ENCODE results near the gene CCDC124.
"Not testable (repeated sequence)": the region's sequence is repeated elsewhere in the genome, so short reads cannot be mapped to it uniquely, and the experiment has no call there.

The CCDC124 gene

DNA sequence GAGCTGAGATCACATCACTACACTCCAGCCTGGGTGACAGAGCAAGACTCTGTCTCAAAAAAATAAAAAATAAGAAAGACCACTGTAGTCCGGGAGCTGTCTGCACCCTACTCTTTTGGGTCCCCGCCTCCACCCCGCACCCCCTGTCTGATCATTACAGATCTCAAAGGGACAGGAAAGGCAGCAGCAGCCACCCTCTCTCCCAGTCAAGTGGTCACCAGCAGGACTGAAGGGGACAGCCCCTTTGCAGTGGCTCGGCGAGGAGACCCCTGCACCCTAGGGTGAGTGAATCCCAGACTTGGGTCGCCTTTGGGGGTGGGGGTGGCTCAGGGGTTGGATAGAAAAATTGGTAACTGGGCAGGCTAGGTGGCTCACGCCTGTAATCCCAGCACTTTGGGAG is 21.6 kb downstream of the CCDC124 start:
- DNase-seq: no peak

DNA sequence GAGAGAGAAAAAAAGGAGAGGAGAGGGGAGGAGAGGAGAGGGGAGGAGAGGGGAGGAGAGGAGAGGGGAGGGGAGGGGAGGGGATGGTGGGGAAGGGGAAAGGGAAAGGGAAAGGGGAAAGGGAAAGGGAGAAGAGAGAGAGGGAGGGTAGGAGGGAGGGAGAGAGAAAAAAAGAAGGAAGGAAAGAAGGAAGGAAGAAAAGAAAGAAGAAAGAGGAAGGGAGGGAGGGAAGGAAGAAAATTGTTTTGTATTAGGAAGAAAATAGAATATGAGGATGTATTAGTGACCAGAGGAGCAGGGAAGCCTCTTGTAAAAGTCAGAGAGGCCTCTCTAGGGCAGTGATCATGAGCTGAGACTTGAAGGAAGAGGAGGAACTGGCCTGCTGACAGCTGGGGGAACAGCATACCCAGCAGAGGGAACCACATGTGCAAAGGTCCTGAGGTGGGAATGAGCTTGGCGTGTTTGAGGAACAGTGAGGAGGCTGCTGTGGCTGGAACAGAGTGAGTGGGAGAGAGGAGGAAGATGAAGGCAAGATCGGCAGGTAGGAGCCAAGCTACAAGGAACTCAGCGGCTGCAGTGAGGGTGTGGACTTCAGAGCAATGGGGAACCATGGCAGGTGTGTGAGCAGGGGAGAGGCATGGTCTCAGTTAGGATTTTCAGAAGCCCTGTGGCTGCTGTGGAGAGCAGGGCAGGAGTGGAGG is 24.5 kb downstream of the CCDC124 start:
- no peak for DNase-seq

DNA sequence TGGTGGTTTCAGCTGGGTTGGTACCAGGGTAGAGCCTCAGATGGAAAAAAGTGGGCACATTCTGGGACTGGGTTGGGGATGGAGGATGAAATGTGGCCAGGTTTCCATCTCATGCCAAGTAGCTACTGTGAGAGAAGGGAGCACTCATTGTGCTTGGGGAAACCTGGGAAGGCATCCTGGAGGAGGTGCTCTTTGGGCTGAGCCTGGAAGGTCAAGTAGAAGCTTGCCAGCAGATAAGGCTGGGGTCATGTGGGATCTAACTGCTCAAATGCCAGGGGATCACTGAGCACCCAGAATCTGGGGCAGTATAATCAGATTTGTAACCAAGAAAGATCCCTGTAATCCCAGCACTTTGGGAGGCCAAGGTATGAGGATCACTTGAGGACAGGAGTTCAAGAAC is 25.1 kb downstream of the CCDC124 start:
- no peak for DNase-seq

GRCh38 chr19:17963936-17964691 is 31.3 kb downstream of the CCDC124 start:
- no peak for DNase-seq

GRCh38 chr19:17965370-17966128 is 32.7 kb downstream of the CCDC124 start:
- no peak for DNase-seq

DNA sequence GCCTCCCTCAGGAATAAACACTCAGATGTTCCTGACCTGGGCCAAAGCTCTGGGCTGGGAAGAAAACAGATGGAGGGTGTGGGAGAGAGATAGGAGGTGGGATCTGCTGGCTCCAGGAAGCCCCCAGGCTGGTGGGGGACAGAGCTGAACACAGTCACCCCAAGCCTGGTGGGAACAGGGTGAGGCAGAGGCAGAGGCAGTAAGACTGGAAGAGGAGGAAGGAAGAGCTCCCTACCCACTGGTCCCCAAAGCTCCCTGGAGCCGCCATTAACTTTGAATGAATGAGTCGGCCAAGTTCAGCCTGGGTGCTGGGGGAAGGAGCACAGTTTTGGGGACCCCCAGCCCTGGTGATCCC is 33.3 kb downstream of the CCDC124 start:
- no peak for DNase-seq

DNA sequence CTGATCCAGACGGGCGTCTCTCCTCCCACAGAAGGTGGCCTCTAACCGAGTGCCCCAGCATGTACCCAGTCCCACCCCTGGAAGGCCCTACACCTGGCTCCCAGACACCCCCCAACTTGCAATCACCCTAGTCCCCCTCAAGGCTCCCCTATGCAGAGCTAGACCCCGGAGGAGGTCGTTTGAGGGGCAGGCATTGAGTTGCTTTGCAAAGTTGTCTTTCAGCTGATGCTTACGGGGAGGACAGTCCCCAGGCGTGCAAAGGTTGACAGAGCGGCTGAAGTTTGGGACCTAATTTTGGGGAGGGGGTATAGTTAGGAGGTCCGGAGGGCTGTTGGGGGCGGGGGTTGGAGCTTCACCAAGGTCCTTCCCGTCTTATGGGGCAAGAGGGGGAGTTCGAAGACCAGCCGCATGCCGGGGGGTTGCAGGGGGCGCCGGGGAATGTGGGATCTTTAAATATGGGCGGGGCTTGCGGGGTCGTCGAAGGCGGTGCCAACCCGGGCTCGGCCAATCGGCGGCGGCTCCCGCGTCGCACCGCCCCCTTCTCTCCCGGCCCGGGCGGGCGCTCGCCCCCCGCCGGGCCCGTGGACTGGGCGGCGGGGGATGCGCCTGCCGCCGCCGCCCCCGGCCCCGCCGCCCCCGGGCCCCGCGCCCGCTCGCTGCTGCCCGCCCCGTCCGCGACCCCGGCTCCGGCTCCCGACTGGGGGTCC is 33.9 kb downstream of the CCDC124 start, which contains the start of gene KCNN1:
Gene KCNN1, plus strand, starts transcription at position 558 of the 707 bp plus-strand sequence. CDS start 6,782 bp downstream, outside the sequence.
- DNase-seq: no peak

DNA sequence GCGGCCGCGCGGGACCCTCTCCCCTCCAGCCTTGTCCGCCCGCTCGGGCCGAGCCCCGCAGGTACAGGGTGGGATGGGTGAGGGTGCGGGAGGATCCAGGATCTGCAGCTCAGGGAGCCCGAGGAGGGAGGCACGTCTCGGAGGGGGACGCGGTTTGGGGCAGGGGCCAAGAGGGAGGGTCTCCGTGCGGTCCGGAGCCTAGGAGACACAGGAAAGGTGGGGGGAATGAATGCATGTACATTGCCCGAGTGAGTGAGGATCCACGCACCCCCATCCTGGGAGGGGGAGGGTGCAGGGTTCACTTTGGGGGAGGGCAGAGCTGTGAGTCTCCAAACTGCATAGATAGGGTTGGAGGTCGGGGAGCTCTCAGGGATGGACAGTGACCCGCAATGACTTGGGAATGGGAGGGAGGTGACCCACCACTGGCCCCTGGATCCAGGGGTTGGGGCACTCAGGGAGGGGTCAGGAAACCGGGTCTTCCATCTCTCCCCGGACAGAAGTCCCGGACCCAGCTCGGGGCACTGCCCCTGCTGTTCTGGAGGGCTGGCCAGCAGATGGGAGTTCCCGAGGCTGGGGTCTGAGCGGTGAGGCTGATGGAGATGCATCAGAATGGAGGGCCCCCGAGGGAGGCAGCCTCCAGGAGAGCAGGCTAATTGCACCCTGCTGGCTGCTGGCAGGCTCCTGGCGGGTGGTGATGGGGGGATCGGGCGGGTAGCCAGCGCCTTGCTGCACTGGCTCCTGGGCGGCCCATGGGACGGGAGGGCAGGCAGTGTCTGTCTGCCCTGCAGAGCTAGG is 34.6 kb downstream of the CCDC124 start:
- no peak for DNase-seq

DNA sequence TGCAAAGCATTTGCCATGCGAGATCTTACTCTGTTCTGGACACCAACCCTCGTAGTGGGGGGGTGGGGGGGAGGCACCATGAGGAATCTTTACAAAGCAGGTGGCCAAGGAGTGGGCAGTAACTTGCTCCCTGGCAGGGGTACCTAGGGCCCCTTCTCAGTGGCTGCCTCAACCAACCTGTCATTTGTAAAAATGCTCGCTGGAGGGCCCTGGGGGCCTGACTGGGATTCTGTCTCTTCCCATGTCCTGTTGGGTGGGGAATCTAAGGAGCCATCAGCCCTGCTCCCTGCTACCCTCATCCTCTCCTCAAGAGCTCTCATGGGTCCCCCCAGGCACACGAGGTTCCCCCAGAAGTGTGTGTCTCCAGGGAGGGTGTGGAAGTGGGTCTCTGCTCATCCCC is 35.5 kb downstream of the CCDC124 start:
- DNase-seq: no peak

- DNase-seq: no peak
Observed at GRCh38 chr19:17969096-17969792, 36.4 kb downstream of the CCDC124 start.

- DNase-seq: no peak
Observed at GRCh38 chr19:17972230-17972629, 39.4 kb downstream of the CCDC124 start.

GRCh38 chr19:17973759-17974158 is 40.9 kb downstream of the CCDC124 start:
- DNase-seq: no peak

GRCh38 chr19:17974551-17974950 is 41.7 kb downstream of the CCDC124 start:
- DNase-seq: no peak

- no peak for DNase-seq
Observed at GRCh38 chr19:17975032-17975431, 42.2 kb downstream of the CCDC124 start.

- DNase-seq: peak; percentile 53
Observed at GRCh38 chr19:17977021-17977420, 44.2 kb downstream of the CCDC124 start.

DNA sequence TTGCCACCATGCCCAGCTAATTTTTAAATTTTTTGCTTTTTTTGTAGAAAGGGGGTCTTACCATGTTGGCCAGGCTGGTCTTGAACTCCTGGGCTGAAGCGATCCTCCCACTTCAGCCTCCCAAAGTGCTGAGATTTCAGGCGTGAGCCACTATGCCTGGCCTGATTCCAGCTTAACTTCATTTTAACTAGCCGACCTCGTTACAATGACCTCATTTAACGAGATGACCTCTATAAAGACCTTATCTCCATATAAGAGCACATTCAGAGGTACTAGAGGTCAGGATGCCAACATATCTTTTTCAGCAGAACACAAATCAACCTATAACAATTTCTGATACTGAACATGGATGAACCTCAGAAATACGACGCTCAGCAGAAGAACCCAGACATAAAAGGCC is 44.7 kb downstream of the CCDC124 start:
- no peak for DNase-seq

DNA sequence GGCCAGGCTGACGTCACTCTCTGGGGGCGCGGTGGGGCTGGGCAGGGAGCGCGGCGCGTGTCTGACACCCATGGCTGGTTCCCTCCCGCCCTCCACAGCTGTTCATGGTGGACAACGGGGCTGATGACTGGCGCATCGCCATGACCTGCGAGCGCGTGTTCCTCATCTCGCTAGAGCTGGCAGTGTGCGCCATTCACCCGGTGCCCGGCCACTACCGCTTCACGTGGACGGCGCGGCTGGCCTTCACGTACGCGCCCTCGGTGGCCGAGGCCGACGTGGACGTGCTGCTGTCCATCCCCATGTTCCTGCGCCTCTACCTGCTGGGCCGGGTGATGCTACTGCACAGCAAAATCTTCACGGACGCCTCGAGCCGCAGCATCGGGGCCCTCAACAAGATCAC is 48.8 kb downstream of the CCDC124 start:
- no peak for DNase-seq

GRCh38 chr19:17982430-17982829 is 49.6 kb downstream of the CCDC124 start:
- no peak for DNase-seq

DNA sequence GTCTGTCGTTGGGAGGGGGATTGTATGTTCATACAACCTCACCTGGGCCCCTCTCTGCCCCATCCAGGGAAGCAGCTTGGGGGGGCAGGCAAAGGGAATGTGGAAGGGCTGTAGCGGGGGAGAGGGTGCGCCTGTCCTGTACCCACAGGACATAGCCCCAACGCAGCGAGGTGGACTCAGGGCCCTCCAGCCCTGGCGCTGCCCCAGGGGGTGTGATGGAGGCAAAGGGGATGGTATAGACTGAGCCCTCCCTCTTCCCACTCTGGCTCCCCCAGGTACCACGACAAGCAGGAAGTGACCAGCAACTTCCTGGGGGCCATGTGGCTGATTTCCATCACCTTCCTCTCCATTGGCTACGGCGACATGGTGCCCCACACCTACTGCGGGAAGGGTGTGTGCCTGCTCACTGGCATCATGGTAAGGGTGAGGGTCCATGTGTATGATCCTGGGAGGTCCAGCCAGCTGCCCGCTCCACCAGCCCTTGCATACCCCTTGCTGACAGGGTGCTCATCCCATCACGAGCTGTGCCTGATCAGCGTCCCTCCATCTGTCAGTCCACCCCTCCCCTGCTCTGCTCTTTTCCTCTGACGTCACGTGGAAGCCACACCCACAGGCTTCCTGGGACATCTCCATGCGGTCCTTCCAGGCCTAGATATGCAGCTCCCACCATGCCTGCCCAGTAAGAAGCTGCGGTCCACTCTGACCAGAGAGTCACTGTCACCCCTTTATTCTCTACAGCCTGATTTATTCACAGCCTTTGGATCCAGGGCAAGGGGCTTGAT is 52.4 kb downstream of the CCDC124 start:
- DNase-seq: no peak

GRCh38 chr19:17986569-17986968 is 53.8 kb downstream of the CCDC124 start:
- DNase-seq: not testable (repeated sequence)

DNA sequence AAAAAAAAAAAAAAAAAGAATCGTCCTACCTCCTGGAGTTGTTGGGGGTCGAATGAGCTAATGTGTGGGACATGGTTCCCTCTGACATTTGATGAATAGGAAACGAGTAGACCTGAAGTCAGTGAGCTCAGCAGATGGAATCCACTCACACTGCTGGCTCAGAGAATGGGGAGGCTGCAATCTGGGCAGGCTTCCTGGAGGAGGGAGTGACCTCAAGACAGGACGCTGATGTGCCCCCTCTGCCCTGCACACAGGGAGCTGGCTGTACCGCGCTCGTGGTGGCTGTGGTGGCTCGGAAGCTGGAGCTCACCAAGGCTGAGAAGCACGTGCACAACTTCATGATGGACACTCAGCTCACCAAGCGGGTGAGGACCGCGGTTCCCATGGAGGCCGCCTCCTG is 55.3 kb downstream of the CCDC124 start:
- no peak for DNase-seq
